Measurements from ENCODE around the gene UROC1.

DNA sequence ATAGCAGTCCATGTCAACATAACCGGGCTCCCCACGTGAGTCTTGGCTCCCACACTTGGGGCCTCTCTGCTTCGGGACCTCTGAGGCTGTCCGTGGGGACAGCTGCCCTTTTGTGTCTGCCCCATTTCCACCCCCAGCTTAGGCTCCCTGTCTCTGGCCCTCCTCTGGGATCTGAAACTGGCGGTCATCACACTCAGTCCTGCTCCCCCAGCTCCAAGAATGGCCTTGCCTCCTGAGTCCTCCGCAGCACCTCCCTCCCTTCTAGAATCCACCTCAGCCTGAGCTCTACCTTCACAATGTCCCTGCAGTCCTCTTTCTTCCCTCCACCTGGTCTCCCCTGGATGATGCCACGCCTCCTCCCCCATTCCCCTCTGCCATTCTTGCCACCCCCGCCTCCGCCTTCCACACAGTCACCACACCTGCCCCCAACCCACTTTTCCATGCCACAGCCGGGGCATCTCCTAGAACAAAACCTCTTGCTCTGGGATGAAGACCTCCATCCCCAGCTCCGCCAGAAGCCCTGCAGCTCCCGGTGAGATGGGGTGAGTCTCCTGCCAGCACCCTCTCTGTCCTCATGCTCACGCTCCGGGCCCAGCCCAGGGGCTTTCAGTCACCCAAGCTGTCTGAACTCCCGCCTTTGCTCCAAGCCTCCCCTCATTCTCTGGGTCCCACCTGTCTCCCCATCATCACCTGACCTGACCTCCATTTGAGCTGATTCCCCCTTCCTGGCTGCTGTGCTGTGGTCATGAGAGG is 34.9 kb downstream of the UROC1 start:
- TF ChIP-seq POLR2A (IDR thresholded peaks at IDR 0.05) = no peak
- TF ChIP-seq, protein P1, sequence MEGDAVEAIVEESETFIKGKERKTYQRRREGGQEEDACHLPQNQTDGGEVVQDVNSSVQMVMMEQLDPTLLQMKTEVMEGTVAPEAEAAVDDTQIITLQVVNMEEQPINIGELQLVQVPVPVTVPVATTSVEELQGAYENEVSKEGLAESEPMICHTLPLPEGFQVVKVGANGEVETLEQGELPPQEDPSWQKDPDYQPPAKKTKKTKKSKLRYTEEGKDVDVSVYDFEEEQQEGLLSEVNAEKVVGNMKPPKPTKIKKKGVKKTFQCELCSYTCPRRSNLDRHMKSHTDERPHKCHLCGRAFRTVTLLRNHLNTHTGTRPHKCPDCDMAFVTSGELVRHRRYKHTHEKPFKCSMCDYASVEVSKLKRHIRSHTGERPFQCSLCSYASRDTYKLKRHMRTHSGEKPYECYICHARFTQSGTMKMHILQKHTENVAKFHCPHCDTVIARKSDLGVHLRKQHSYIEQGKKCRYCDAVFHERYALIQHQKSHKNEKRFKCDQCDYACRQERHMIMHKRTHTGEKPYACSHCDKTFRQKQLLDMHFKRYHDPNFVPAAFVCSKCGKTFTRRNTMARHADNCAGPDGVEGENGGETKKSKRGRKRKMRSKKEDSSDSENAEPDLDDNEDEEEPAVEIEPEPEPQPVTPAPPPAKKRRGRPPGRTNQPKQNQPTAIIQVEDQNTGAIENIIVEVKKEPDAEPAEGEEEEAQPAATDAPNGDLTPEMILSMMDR (IDR thresholded peaks at IDR 0.05) = no peak
